GM19025 (cell line): ENCODE data around the gene SUSD1.

Source experiments
- ATAC-seq: cut with Tn5 transposase; IDR thresholded peaks from one replicate; pipeline ENCODE4 v1.9.1; 2021; ENCODE audit warnings: mild to moderate bottlenecking, low read depth, moderate library complexity; ENCODE audit not compliant: unreplicated experiment

The SUSD1 gene

DNA sequence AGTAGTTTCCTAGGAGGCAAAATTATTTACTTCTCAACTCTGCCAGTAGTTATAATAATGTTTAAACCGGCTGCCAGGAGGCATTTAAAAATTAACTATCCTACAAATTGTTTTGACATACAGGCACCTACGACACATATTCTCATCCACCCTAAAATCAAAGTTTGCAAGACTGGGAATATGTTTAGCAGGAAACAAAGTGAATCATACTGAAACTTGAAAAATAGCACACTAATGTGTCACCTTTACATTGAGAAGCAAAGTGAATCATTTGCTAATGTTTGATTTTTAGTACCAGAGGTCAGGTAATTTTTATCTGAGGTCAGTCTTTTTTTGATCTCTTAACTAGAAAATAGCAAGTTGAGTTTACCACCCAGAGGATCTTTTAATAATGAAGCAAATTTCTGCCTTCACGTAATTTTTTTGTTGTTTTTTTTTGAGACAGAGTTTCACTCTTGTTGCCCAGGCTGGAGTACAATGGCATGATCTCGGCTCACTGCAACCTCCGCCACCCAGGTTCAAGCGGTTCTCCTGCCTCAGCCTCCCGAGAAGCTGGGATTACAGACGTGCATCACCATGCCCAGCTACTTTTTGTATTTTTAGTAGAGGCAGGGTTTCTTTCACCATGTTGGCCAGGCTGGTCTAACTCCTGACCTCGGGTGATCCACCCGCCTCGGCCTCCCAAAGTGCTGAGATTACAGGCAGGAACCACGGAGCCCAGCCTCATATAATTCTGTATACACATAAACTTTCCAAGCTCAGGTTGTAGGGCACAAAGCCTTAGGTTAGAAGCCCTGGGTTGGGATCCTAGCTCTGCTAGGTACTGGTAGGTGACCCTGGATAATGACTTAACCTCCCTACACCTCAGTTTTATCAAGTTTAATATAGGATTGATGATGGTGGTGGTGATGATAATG is 154.2 kb downstream of the SUSD1 start:
- peak; percentile 64 for ATAC-seq

GRCh38 chr9:112017878-112018277 is 157.2 kb downstream of the SUSD1 start:
- no peak for ATAC-seq

DNA sequence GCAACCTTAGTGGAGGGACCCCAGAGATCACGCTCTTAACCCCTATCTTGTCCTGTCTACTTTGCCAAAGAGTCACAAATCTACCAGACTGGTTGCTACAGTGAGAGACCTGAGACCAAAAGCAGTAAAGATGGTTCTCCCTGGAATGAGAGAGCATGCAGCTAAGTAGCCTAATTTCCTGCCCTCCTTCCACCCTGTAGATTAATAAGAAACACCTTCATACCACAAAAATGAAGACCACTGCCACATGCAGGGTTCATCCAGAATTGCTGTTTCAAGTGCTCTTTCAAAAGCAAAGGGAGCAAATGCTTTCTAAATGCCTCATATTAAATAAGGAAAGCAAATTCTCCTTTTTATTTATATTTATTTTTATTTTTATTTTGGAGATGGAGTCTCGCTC is 159.4 kb downstream of the SUSD1 start:
- ATAC-seq = no peak

DNA sequence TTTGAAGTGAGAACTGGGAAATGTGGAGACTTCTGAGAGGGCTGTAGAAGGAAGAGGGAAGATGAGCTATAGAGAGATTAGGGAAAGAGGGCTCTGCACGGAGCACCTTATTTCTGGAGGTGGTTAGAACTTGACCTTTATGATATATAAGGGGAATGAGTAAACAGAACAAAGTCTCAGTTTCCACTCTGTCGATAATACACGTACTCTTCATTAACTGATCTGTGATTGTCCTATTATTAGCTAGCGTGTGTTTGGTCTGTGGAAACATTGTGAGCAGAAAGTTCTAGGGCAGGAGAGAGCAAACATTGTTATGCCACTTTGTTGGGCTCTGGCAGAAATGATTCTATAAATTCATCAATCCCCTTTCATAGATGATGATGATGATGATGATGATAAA is 159.9 kb downstream of the SUSD1 start:
- ATAC-seq = no peak

DNA sequence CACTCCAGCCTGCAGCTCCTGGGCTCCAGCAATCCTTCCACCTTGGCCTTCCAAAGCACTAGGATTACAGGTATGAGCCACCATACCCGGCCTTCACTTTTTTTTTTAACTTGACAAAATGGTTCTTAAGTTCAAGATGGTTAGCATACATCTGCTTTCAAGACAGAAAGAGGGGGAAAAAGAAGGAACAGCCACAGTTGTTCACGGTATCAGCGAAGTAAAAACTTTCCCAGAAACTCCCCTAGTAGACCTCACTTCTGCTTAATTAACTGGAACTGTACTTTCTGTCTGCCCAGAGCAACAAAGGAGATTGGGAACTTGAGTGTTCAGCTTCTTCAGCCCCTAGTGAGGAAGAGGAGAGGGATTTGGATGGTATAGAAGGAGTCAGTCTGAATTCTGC is 161.8 kb downstream of the SUSD1 start:
- no peak for ATAC-seq

DNA sequence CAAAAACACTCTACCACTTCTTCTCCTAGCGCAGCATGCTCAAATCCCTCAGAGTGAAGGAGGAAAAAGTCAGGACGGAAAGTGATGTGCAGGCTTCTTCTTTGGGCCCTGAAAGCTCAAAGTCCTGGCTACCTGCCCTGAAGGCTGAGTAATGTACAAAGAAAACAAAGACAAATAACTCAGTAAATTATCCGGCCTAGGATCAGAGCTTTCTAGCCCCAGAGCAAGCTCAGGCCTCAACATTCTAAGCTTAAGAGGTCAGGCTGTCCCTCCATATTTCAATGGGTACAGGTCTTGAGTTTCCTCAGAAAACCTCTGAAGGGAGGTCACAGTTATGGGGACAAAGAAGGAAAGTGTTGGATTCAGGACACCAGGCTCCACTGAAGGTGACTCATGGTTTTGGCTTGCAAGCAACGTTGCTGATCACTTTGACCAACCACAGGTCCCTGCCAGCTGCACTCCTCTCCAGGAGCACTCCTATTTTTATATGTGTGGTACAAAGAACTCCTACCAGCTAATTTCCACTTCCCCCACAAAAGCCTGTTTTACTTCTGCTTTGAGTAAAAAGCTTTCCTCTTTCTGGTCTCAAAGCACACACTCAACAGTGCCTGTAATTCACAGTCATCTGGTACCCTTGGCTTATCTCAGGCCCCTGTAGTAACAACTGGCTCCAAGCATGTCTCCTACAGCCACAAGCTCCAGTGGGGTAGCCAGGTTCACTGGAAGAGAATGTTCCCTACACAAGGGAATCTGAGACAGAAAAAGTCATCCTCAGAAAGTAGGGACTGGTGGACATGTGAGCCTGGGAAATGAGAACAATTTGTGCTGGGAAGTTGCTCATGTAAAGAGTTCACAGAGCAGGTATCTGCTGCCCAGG is 162.8 kb downstream of the SUSD1 start:
- peak; percentile 69 for ATAC-seq

GRCh38 chr9:112011051-112011620 is 164.0 kb downstream of the SUSD1 start:
- no peak for ATAC-seq

DNA sequence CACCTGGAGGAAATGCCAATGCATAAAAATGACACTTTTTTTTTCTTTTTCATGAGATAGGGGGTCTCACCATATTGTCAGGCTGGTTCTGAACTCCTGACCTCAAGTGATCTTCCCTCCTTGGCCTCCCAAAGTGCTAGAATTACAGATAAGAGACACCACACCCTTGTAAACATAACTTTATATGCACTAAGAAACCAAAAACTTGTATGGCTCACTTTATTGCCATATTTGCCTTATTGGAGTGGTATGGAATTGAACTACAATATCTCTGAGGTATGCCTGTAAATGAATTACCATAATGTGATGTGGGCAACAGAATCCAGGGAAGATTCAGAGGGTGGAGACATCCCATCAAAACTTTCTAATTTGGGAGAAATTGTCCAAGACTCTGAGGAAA is 164.6 kb downstream of the SUSD1 start:
- no peak for ATAC-seq

DNA sequence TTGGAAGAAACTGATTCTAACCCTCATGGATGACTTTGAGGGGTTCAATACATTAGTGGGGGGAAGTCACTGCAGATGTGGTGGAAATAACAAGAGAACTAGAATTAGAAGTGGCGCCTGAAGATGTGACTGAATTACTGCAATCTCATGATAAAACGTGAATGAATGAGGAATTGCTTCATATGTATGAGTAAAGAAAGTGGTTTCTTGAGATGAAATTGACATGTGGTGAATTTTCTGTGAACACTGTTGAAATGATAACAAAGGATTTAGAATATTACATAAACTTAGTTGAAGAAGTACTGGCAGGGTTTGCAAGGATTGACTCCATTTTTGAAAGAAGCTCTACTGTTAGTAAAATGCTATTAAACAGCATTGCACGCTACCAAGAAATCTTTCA is 165.4 kb downstream of the SUSD1 start:
- ATAC-seq = no peak

GRCh38 chr9:112007575-112008240 is 167.4 kb downstream of the SUSD1 start:
- no peak for ATAC-seq

DNA sequence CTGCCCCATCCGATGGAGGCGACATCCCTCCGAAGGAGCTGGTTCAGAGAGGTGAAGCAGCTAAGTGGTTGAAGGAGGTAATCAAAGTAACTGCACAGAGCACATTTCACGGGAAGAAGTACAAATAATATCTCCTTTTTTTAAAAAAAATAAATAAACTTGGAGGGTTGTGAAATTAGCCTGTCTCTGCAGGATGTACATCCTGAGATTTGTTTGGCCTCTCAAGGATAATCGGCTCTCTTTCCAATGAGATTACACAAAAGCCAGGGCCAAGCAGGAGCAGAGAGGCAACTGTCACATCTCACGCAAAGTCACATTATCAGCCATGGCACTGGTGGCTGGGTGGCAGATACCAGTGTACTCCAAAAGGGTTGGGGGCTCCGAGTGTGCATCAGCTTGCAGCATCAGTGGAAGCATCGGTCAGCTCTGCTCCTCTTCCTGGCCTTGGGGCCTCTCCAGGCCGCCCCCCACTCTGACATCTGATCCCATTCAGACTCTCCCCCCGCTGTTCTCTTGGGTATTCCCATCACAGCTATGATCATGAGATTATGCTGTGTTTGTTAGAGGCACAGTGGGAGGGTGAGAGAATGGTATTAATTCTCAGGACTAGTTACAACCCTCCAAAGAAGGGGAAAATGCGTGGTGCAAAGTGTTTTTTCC is 168.6 kb downstream of the SUSD1 start:
- ATAC-seq = no peak

- no peak for ATAC-seq
Measured at GRCh38 chr9:112005939-112006338, 169.2 kb downstream of the SUSD1 start.

DNA sequence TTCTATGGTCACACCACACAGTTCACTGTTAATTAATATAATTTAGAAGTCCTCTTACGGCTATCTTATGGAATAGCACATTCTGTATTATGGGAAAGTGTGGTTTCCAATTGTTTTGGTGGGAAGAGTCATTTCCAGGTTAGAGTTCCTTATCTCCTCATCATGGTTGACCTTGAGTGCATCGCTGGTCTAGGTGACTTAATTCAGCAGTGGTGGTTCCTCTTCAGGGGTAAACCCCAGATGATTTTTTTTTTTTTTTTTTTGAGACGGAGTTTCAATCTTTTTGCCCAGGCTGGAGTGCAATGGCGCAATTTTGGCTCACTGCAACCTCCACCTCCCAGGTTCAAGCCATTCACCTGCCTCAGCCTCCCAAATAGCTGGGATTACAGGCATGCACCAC is 171.6 kb downstream of the SUSD1 start:
- ATAC-seq = no peak

- no peak for ATAC-seq
Measured at GRCh38 chr9:112002847-112003457, 172.1 kb downstream of the SUSD1 start.

DNA sequence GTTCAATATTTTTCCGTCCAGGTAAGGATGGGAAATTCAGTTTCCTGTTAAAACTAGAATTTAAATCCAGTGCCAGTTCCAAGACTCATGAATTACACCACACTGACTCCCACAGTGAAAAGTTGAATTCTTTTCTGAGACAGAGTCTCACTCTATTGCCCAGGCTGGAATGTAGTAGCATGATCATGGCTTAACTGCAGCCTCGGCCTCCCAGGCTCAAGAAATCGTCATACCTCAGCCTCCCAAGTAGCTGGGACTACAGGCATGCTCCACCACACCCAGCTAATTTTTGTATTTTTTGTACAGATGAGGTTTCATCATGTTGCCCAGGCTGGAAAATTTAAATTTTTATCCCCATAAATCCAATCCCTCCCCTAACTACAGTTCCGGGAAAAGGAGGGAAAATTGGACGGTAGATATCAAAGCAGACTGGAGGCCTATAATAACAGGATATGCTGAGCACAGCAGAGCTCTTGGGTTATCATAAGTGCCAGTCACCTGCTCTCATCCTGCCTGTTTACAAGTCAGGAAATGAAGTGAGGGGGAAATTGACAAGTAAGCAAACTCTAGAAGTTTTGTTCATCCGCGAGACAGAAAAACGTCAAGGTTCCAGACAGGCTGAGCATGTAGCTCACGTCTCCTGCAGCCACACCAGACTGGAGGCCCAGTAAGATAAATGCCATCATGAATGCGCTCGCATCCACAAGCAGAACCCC is 172.8 kb downstream of the SUSD1 start:
- no peak for ATAC-seq

DNA sequence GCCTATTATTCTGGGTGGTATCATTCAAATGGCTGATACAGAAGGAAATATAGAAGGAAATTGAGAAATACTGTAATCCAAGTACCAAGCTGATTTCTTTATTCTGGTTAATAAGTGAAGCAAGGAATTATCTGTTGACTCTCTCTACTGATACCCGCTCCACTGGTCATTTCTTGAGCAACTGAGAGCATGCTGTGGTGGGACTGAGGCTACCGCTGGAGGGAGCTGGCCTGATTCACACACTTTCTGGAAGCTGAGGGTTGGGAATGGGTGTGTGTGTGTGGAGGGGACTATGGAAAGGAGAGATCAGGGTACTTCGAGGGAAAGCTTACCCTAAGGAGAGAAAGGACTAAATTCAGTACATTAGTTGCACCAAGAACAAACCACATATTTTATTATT is 174.4 kb downstream of the SUSD1 start:
- no peak for ATAC-seq

DNA sequence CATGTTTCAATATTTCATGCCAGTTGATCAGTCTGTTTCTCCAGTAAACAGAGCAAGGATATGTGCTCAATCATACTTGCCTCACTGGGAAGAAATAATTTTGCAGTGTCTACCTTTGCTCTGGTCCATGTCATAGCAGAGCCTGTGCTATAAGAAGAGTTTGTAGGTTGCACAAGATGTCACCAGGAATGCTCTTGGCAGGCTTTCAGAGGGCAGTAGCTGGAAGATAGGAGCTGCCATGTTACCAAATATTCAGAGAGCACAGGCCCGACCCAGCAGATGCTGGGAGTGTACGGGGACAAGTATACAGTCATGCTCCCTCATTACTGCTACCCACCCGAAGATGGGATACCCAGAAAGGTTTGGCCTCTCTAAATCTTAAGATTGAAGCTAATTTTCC is 175.8 kb downstream of the SUSD1 start:
- ATAC-seq = no peak

DNA sequence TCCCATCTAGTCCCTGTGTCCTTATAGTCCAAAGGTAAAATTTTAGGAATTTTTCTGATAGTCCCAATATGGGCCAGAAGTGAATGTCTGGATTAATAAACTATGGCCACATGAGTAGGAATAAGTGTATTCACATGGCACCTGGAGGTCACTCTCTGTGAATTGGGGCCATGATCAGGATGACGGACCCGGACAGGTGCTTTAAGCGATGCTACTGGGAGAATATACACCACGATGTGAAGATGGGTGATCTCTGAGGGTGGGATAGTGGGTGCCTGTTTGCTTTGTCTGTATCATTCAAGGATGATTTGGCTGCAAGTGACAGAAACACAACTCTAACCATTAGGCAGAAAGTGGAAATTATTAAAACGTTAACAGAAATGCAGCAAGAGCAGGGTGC is 177.3 kb downstream of the SUSD1 start:
- ATAC-seq = no peak

DNA sequence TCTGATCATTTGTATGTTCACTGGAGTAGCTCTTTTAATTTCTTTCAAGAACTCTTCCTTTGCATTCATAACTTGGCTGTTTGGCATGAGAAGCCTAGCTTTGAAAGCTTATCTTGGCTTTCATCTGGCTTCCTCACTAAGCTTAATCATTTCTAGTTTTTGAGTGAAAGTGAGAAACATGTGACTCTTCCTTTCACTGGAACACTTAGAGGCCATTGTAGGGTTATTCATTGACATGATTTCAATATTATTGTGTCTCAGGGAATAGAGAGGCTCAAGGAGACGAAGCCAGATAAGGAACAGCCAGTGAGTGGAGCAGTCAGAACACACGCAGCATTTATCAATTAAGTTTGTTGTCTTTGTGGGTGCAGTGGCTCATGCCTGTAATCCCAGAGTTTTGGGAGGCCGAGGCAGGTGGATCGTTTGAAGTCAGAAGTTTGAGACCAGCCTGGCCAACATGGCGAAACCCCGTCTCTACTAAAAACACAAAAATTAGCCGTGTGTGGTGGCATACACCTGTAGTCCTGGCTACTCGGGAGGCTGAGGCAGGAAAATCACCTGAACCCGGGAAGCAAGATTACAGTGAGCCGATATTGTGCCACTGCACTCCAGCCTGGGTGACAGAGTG is 180.2 kb downstream of the SUSD1 start:
- ATAC-seq = peak; percentile 39
